ENCODE data around the gene SQOR.

DNA sequence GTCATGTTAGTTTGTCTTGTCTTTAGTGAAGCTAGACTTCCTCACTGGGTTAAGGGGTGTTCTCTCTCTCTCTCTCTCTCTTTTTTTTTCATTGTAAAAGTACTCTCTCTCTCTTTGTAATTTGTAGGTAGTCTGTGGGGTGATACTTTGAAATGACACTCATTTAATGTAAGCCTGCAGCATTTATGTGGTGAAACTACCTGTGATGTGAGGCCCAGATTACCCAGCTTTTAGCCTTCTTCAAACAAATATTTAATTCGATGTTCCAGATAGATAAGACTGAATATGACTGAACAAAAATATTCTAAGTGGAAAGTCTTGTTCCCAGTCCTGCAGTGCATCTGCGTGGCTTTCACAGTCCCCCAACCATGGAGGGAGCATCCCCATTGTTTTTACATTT lies 49.7 kb downstream of the SQOR start:
- TF ChIP-seq, protein P1, sequence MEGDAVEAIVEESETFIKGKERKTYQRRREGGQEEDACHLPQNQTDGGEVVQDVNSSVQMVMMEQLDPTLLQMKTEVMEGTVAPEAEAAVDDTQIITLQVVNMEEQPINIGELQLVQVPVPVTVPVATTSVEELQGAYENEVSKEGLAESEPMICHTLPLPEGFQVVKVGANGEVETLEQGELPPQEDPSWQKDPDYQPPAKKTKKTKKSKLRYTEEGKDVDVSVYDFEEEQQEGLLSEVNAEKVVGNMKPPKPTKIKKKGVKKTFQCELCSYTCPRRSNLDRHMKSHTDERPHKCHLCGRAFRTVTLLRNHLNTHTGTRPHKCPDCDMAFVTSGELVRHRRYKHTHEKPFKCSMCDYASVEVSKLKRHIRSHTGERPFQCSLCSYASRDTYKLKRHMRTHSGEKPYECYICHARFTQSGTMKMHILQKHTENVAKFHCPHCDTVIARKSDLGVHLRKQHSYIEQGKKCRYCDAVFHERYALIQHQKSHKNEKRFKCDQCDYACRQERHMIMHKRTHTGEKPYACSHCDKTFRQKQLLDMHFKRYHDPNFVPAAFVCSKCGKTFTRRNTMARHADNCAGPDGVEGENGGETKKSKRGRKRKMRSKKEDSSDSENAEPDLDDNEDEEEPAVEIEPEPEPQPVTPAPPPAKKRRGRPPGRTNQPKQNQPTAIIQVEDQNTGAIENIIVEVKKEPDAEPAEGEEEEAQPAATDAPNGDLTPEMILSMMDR (IDR thresholded peaks at IDR 0.05) = no peak
- no peak for TF ChIP-seq POLR2A (IDR thresholded peaks at IDR 0.05)
